Gastroesophageal sphincter (tissue), 3 donors: ENCODE results near the gene NOD1.

ENCODE experiments used
- EP300 ChIP-seq: sonication (generic); formaldehyde crosslinking; IDR thresholded peaks from one replicate; pipeline ENCODE4 v1.6.1; 2017; ENCODE audit warnings: antibody characterized with exemption, mild to moderate bottlenecking
- POLR2A ChIP-seq, 2 donors: fragments of 450-650 bp; IDR thresholded peaks; one replicate each; pipeline ENCODE4 v1.6.1; 2017; ENCODE audit warnings: antibody characterized with exemption in 2 of 2, mild to moderate bottlenecking in 2 of 2, moderate library complexity in 1 of 2
- POLR2AphosphoS5 ChIP-seq: sonication (generic); formaldehyde crosslinking; IDR thresholded peaks from one replicate; pipeline ENCODE4 v1.6.1; 2017; ENCODE audit warnings: antibody characterized with exemption
- TF ChIP-seq, protein P1 (sequence below), 4 experiments: fragments of 200-600 bp in 2 of 4; fragments of 450-650 bp in 2 of 4; sonication (generic) in 1 of 4; IDR thresholded peaks; one replicate each; pipeline ENCODE4 v1.5.1; 2017 to 2019; ENCODE audit warnings: antibody characterized with exemption in 4 of 4, mild to moderate bottlenecking in 2 of 4, moderate library complexity in 2 of 4

DNA sequence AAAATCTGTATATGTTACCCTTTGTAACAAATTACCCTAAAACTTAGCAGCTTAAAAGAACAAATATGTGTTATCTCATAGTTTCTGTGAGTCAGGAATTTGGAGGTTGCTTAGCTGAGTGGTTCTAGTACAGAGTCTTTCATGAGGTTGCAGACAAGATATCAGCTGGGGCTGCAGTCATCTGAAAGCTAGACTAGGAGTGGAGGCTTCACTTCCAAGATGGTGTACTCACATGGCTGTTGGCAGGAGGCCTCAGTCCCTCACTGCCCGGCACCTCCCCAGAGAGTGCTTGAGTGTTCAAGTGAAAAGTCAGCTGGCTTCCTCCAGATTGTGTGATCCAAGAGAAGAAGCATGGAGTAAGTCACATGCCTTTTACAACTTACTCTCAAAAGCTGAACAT is 42.9 kb upstream of the NOD1 start:
- TF ChIP-seq, protein P1, sequence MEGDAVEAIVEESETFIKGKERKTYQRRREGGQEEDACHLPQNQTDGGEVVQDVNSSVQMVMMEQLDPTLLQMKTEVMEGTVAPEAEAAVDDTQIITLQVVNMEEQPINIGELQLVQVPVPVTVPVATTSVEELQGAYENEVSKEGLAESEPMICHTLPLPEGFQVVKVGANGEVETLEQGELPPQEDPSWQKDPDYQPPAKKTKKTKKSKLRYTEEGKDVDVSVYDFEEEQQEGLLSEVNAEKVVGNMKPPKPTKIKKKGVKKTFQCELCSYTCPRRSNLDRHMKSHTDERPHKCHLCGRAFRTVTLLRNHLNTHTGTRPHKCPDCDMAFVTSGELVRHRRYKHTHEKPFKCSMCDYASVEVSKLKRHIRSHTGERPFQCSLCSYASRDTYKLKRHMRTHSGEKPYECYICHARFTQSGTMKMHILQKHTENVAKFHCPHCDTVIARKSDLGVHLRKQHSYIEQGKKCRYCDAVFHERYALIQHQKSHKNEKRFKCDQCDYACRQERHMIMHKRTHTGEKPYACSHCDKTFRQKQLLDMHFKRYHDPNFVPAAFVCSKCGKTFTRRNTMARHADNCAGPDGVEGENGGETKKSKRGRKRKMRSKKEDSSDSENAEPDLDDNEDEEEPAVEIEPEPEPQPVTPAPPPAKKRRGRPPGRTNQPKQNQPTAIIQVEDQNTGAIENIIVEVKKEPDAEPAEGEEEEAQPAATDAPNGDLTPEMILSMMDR (IDR thresholded peaks at IDR 0.05) = no peak
- TF ChIP-seq POLR2AphosphoS5 (no peak), POLR2A (IDR thresholded peaks at IDR 0.05) (no peak), EP300 (no peak)
